PC-9 (cell line): ENCODE results near the gene SLCO4A1.

Experiments used
- EZH2 ChIP-seq: fragments of 200-600 bp; sonication (generic); IDR thresholded peaks from 2 replicates; pipeline ENCODE4 v1.8.0; 2017; ENCODE audit warnings: antibody characterized with exemption, low read depth
- TF ChIP-seq, protein P1 (sequence below): fragments of 200-600 bp; sonication (generic); conservative IDR thresholded peaks from 2 replicates; pipeline ENCODE4 v1.6.1; 2017; ENCODE audit warnings: mixed run types, antibody characterized with exemption, mild to moderate bottlenecking, moderate library complexity

DNA sequence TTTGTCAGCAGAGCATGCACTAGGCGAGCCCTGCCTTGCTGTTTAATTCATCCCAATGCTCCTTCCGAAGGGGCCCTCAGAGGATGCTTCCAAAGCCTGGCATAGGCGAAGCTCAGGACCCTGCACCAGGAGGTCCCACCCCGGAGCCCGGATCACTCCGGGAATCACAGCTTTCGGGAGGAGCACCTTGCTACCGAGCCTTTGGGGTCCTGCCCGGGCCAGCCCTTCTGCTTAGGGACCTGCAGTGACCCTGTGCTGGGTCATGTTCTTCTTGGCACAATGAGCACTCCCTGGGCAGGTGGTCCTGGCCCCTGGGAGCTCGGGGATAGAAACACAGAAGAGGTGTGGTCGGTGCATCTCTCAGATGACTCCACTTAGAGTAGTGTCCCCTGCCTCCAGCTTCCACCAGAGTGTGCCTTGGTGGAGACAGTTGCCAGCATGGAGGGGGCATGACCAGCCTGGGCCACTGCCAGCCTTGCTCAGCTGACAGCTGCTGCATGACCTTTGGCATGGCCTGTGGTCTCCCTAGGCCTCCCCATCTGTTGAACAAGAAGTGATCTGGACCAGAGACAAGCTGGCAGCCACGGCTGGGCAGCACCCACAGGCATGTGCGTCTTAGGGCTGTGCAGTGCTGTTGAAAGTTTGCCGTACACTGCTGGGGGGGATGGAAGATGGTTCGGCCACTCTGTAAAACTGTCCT lies 44.7 kb upstream of the SLCO4A1 start:
- TF ChIP-seq, protein P1, sequence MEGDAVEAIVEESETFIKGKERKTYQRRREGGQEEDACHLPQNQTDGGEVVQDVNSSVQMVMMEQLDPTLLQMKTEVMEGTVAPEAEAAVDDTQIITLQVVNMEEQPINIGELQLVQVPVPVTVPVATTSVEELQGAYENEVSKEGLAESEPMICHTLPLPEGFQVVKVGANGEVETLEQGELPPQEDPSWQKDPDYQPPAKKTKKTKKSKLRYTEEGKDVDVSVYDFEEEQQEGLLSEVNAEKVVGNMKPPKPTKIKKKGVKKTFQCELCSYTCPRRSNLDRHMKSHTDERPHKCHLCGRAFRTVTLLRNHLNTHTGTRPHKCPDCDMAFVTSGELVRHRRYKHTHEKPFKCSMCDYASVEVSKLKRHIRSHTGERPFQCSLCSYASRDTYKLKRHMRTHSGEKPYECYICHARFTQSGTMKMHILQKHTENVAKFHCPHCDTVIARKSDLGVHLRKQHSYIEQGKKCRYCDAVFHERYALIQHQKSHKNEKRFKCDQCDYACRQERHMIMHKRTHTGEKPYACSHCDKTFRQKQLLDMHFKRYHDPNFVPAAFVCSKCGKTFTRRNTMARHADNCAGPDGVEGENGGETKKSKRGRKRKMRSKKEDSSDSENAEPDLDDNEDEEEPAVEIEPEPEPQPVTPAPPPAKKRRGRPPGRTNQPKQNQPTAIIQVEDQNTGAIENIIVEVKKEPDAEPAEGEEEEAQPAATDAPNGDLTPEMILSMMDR = no peak
- no peak for TF ChIP-seq EZH2
